Adrenal gland (tissue), 12 donors: ENCODE data around the gene GLB1L2. TPM values are rescaled to one million over a fixed set of nuclear protein-coding genes. Genes with fewer than 3 reads are reported as not detected.

Experiments
- DNase-seq, 7 donors: peaks; one replicate each; pipeline ENCODE4 v3.0.0-alpha.2; 2019 to 2020
- H3K27ac ChIP-seq, 5 donors: fragments of 200-600 bp; sonication (generic) in 4 of 5; 1 replicate in 3 of 5; 2 replicates in 2 of 5; pipeline versions ENCODE4 v1.5.1 to v1.8.0; 2016 to 2020; ENCODE audit warnings: mild to moderate bottlenecking in 1 of 5
- H3K27me3 ChIP-seq: fragments of 200-600 bp; 2 replicates; pipeline ENCODE4 v1.8.0; 2021
- H3K36me3 ChIP-seq, 2 donors: fragments of 200-600 bp; replicated peaks in 1 of 2; 1 replicate in 1 of 2; 2 replicates in 1 of 2; pipeline versions ENCODE4 v1.5.1 to v1.8.0; 2018 to 2022
- H3K4me1 ChIP-seq, 2 donors: fragments of 200-600 bp; replicated peaks in 1 of 2; 1 replicate in 1 of 2; 2 replicates in 1 of 2; pipeline versions ENCODE4 v1.5.1 to v1.8.0; 2018 to 2021
- H3K4me3 ChIP-seq, 4 donors: fragments of 200-600 bp; sonication (generic) in 3 of 4; one replicate each; pipeline ENCODE4 v1.5.1; 2016 to 2018
- H3K9me3 ChIP-seq, 3 donors: fragments of 200-600 bp; sonication (generic) in 1 of 3; replicated peaks in 1 of 3; 1 replicate in 2 of 3; 2 replicates in 1 of 3; pipeline versions ENCODE4 v1.5.1 to v1.8.0; 2016 to 2021
- POLR2A ChIP-seq, 2 donors: fragments of 450-650 bp; IDR thresholded peaks; one replicate each; pipeline ENCODE4 v1.6.1; 2017; ENCODE audit warnings: antibody characterized with exemption in 2 of 2, mild to moderate bottlenecking in 2 of 2, moderate library complexity in 1 of 2
- WGBS, 4 donors: extraction: QIAGEN DNeasy Blood & Tissue Kit in 2 of 4; methylation state at CpG; one replicate each; pipeline versions ENCODE4 v1.1.5 to v1.1.7; 2013 to 2017; 5-methylcytosine and 5-hydroxymethylcytosine counted together
- intact Hi-C, 2 donors: fragments of 100-400 bp; cut with DNase I; formaldehyde crosslinking; loops; one replicate each; pipeline versions ENCODE4 v1.14.1 to v1.15.0; 2022 to 2023
- polyA plus RNA-seq, 3 donors: library from polyadenylated mRNA; stranded (reverse); fragments of 200-250 nt in 2 of 3; fragments of 350-450 nt in 1 of 3; fragmentation: Illumina TruSeq in 1 of 3; extraction: RNeasy Lipid Tissue Mini Kit (QIAGEN cat#74804) in 1 of 3; gene quantifications; one replicate each; pipeline ENCODE4 v1.2.3, GENCODE V29; 2013 to 2014
- total RNA-seq, 9 donors: library from RNA; depleted of rRNA in 4 of 9; stranded (reverse); fragments of >200 nt in 4 of 9; fragments of 120-200 nt in 1 of 9; fragmentation: NEBNext Ultra II Directional in 1 of 9; extraction: Animal tissue kit (Norgen Biotek cat#: 25700) in 1 of 9; gene quantifications; one replicate each; pipeline versions ENCODE4 v1.1.0 to v1.2.4, GENCODE V29; 2013 to 2023
- TF ChIP-seq, protein P1 (sequence below), 6 experiments: fragments of 450-650 bp in 4 of 6; fragments of 200-600 bp in 2 of 6; sonication (generic) in 1 of 6; IDR thresholded peaks; 1 replicate in 5 of 6; 2 replicates in 1 of 6; pipeline versions ENCODE4 v1.5.1 to v1.8.0; 2016 to 2021; ENCODE audit warnings: antibody characterized with exemption in 6 of 6, mild to moderate bottlenecking in 2 of 6, moderate library complexity in 1 of 6
- donor health status: healthy with polysubstance abuse.
- donor health status: Bipolar disorder and iron deficiency.
- donor health status: DM: yes; HTN: yes; CAD: no.
- donor health status: DM: no; HTN: no; CAD: no.
- donor health status: DM: no; HTN: no; CAD: no.
- donor health status: DM: yes; HTN: yes; CAD: no.

Gene GLB1L2
- total and polyA plus RNA-seq, 12 donors, result 0.66 to 8.1 (median 2.6) TPM

DNA sequence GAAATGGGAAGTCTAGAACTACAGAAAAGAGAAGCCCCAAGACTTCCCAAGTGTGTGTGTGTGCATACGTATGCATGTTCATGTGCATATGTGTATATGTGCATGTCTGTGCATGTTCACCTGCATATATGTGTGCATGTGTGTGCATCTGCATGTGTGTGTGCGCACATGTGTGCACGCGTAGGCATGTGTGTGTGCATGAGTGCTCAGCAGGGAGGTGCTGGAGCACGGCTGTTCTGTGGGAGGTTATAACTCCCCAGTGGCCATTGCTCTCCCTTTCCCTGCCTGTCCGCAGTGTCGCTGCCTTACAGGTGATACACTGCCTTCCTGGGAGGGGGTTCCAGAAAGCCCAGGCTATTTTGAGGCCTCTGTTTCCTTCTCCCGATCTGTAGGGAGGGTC, 50.5 kb downstream of the GLB1L2 start:
- WGBS, 4 donors, result 81 to 90% (median 85%) methylated on average over 7 to 8 of the region's 8 CpGs
- no peak for DNase-seq
- Histone ChIP-seq H3K4me3 (no peak overlapping the region), H3K9me3 (no peaks in the 10 kb centered on the region), H3K4me1 (no peaks in the 10 kb centered on the region), H3K36me3 (no peaks in the 10 kb centered on the region), H3K27me3 (no peaks in the 10 kb centered on the region), H3K27ac (no peak overlapping the region)
- intact Hi-C loops, result no loop called here
- no peak for TF ChIP-seq POLR2A (IDR thresholded peaks at IDR 0.05)
- TF ChIP-seq, protein P1, sequence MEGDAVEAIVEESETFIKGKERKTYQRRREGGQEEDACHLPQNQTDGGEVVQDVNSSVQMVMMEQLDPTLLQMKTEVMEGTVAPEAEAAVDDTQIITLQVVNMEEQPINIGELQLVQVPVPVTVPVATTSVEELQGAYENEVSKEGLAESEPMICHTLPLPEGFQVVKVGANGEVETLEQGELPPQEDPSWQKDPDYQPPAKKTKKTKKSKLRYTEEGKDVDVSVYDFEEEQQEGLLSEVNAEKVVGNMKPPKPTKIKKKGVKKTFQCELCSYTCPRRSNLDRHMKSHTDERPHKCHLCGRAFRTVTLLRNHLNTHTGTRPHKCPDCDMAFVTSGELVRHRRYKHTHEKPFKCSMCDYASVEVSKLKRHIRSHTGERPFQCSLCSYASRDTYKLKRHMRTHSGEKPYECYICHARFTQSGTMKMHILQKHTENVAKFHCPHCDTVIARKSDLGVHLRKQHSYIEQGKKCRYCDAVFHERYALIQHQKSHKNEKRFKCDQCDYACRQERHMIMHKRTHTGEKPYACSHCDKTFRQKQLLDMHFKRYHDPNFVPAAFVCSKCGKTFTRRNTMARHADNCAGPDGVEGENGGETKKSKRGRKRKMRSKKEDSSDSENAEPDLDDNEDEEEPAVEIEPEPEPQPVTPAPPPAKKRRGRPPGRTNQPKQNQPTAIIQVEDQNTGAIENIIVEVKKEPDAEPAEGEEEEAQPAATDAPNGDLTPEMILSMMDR (IDR thresholded peaks at IDR 0.05), result no peak

DNA sequence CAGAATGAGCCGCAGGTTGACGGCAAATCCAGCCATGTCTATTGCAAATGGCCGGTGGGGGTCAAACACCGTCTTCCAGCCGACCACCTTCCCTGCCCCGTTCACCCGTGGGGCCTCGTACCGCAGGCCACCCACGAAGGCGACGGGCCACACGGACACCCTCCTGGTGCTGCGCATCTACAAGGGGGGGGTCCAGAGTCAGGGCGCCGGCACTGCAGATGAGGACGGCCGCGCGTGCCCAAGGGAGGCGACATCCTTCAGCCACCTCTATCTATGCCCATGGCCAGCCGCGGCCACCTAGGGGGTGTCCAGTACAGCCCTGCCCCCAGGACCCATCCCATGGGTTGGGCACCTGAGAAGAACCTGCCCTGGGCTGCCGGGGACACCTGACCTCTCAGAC, 51.0 kb downstream of the GLB1L2 start:
- no peak for DNase-seq
- Histone ChIP-seq H3K9me3 (no peaks in the 10 kb centered on the region), H3K27ac (no peak overlapping the region), H3K4me1 (no peaks in the 10 kb centered on the region), H3K4me3 (no peak overlapping the region), H3K36me3 (no peaks in the 10 kb centered on the region), H3K27me3 (no peaks in the 10 kb centered on the region)
- intact Hi-C loops, result no loop called here
- WGBS, 4 donors, result 90 to 96% (median 94%) methylated on average over 21 to 24 of the region's 24 CpGs
- TF ChIP-seq, protein P1 (IDR thresholded peaks at IDR 0.05), result no peak
- TF ChIP-seq POLR2A (IDR thresholded peaks at IDR 0.05), result no peak

DNA sequence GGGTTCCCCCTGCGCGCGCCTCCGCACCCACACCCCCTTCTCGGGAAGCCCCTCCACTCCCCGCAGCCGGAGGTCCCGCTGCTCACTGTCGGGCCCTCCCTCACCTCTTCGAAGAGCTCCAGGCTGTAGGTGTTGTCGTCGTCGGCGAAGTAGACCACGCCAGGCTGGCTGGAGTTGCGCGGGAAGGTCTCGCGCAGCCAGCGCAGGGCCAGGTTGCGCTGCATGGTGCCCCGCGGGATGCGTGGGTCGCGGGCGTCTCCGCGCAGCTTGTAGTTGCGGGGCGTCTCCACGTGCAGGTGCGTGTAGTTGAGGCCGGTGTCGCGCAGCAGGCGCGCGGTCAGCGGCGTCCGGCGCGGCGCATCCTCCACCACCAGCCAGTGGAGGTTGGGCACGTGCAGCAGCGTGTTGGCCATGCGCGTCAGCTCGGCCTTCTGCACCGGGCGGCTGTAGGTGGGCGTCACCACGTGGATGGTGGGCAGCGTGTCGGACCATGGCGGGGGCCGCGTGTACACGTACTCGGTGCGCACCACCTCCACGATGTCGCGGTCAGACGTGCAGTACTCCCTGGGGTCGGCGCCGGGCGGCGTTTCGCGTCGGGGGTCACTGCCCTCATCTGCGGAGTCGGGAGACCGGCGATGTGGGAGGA, 51.9 kb downstream of the GLB1L2 start:
- TF ChIP-seq POLR2A (IDR thresholded peaks at IDR 0.05), result no peak
- TF ChIP-seq, protein P1 (IDR thresholded peaks at IDR 0.05), result no peak
- no peak for DNase-seq
- intact Hi-C loops, result no loop called here
- Histone ChIP-seq H3K27me3 (no peaks in the 10 kb centered on the region), H3K4me1 (no peaks in the 10 kb centered on the region), H3K27ac (no peak overlapping the region), H3K9me3 (no peaks in the 10 kb centered on the region), H3K36me3 (no peaks in the 10 kb centered on the region), H3K4me3 (no peak overlapping the region)
- WGBS, 4 donors, result 89 to 95% (median 90%) methylated on average over 46 to 78 of the region's 78 CpGs

- Histone ChIP-seq H3K4me3 (no peak overlapping the region), H3K27ac (no peak overlapping the region), H3K4me1 (no peaks in the 10 kb centered on the region), H3K9me3 (no peaks in the 10 kb centered on the region), H3K27me3 (no peaks in the 10 kb centered on the region), H3K36me3 (no peaks in the 10 kb centered on the region)
- WGBS, 4 donors, result 76 to 84% (median 79%) methylated on average over 7 to 14 of the region's 14 CpGs
- DNase-seq, result no peak
- TF ChIP-seq POLR2A (IDR thresholded peaks at IDR 0.05), result no peak
- TF ChIP-seq, protein P1 (IDR thresholded peaks at IDR 0.05), result no peak
- intact Hi-C loops, result no loop called here
Observed at GRCh38 chr11:134384406-134384805, 52.6 kb downstream of the GLB1L2 start.
